Suprapubic skin (tissue), 4 donors: ENCODE data around the gene MIB2. TPM values are rescaled to one million over a fixed set of nuclear protein-coding genes. Genes with fewer than 3 reads are reported as not detected.

ENCODE experiments used
- DNase-seq, 2 donors: peaks; one replicate each; pipeline ENCODE4 v3.0.0-alpha.2; 2019; ENCODE audit warnings: low spot score in 2 of 2
- H3K27ac ChIP-seq: fragments of 200-600 bp; sonication (generic); one replicate; pipeline ENCODE4 v1.5.1; 2019
- H3K27me3 ChIP-seq: fragments of 200-600 bp; sonication (generic); one replicate; pipeline ENCODE4 v1.5.1; 2019
- H3K36me3 ChIP-seq: fragments of 200-600 bp; sonication (generic); one replicate; pipeline ENCODE4 v1.5.1; 2019
- H3K4me1 ChIP-seq: fragments of 200-600 bp; sonication (generic); one replicate; pipeline ENCODE4 v1.5.1; 2019
- H3K4me3 ChIP-seq: fragments of 200-600 bp; sonication (generic); one replicate; pipeline ENCODE4 v1.5.1; 2019; ENCODE audit warnings: mild to moderate bottlenecking
- H3K9me3 ChIP-seq: fragments of 200-600 bp; sonication (generic); one replicate; pipeline ENCODE4 v1.5.1; 2019
- EP300 ChIP-seq: sonication (generic); formaldehyde crosslinking; IDR thresholded peaks from one replicate; pipeline ENCODE4 v1.6.1; 2017; ENCODE audit warnings: antibody characterized with exemption
- POLR2A ChIP-seq, 2 donors: fragments of 450-650 bp; IDR thresholded peaks; one replicate each; pipeline ENCODE4 v1.6.1; 2017; ENCODE audit warnings: antibody characterized with exemption in 2 of 2, mild to moderate bottlenecking in 2 of 2, moderate library complexity in 2 of 2
- POLR2AphosphoS5 ChIP-seq, 3 donors: sonication (generic); formaldehyde crosslinking; IDR thresholded peaks; one replicate each; pipeline ENCODE4 v1.6.1; 2017; ENCODE audit warnings: antibody characterized with exemption in 3 of 3
- WGBS: methylation state at CpG from one replicate; pipeline ENCODE4 v1.1.5; 2018; 5-methylcytosine and 5-hydroxymethylcytosine counted together
- total RNA-seq, 4 donors: library from RNA; depleted of rRNA; stranded (reverse); fragments of >200 nt; gene quantifications; one replicate each; pipeline ENCODE4 v1.1.0, GENCODE V29; 2016
- TF ChIP-seq, protein P1 (sequence below), 2 donors: fragments of 200-600 bp in 1 of 2; fragments of 450-650 bp in 1 of 2; sonication (generic) in 1 of 2; IDR thresholded peaks; one replicate each; pipeline ENCODE4 v1.5.1; 2016 to 2019; ENCODE audit warnings: antibody characterized with exemption in 2 of 2, mild to moderate bottlenecking in 1 of 2, moderate library complexity in 1 of 2

Gene MIB2
- total RNA-seq, result 100 to 1,000 TPM; 131 to 212 (median 154) TPM

DNA sequence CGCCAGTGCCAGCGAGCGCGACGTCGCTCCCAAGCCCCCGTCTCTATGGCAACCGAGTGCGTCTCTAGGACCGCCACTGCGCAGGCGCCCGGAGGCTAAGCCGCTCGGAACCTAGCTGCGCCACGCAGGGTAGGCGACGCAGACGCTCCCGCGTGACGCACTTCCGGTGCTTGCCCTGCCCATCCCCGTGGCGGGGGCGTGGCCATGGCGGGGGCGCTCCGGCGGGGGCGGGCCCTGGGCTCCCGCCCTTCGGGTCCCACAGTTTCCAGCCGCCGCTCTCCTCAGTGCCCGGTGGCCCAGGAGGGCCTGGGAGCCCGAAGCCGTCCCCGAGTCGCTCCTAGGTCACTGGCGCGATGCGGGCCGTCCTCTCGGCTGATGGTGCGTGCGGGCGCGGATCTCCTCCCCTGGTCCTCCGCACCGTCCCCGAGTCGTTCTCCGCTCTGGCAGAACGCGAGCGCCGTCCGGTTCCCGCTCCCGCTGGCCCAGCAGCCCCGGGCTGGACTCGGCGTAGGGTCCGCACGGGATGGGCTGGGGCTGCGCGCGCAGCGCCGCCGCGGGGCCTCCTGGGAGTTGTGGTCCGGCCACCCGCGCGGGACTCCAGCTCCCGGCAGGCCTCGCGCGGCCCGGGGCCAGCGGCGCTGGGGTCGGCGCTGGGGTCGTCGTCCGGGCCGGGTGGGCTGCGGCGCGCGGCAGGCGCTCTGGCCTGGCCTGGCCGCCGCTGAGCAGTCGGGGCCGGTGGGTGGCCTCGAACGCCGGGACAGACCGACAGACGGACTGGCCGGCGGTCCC lies at the start of gene MIB2:
TSS of gene MIB2 (plus strand) at position 245 of the 789 bp plus-strand sequence. CDS start 7,953 bp downstream, outside the sequence.
- peak within 1 kb of the TSS; percentile 99 for H3K27ac ChIP-seq
- peak within 1 kb of the TSS; percentile 96 for H3K4me3 ChIP-seq
- H3K27me3 ChIP-seq, result no peaks in the 10 kb centered on the region
- TF ChIP-seq, protein P1, sequence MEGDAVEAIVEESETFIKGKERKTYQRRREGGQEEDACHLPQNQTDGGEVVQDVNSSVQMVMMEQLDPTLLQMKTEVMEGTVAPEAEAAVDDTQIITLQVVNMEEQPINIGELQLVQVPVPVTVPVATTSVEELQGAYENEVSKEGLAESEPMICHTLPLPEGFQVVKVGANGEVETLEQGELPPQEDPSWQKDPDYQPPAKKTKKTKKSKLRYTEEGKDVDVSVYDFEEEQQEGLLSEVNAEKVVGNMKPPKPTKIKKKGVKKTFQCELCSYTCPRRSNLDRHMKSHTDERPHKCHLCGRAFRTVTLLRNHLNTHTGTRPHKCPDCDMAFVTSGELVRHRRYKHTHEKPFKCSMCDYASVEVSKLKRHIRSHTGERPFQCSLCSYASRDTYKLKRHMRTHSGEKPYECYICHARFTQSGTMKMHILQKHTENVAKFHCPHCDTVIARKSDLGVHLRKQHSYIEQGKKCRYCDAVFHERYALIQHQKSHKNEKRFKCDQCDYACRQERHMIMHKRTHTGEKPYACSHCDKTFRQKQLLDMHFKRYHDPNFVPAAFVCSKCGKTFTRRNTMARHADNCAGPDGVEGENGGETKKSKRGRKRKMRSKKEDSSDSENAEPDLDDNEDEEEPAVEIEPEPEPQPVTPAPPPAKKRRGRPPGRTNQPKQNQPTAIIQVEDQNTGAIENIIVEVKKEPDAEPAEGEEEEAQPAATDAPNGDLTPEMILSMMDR (IDR thresholded peaks at IDR 0.05), result no peak
- peak in 1 of 2 donors; percentile 42 for TF ChIP-seq POLR2A (IDR thresholded peaks at IDR 0.05)
- no peak for TF ChIP-seq EP300
- TF ChIP-seq POLR2AphosphoS5 (IDR thresholded peaks at IDR 0.05), result peak; percentile 27 to 94 (median 46)
- H3K36me3 ChIP-seq, result peaks cover 8% of the 10 kb centered on the region
- no peaks in the 10 kb centered on the region for H3K9me3 ChIP-seq
- WGBS, result 0% methylated on average over 1 of the region's 107 CpGs
- H3K4me1 ChIP-seq, result peaks cover 31% of the 10 kb centered on the region
- DNase-seq, result peak; percentile 97

DNA sequence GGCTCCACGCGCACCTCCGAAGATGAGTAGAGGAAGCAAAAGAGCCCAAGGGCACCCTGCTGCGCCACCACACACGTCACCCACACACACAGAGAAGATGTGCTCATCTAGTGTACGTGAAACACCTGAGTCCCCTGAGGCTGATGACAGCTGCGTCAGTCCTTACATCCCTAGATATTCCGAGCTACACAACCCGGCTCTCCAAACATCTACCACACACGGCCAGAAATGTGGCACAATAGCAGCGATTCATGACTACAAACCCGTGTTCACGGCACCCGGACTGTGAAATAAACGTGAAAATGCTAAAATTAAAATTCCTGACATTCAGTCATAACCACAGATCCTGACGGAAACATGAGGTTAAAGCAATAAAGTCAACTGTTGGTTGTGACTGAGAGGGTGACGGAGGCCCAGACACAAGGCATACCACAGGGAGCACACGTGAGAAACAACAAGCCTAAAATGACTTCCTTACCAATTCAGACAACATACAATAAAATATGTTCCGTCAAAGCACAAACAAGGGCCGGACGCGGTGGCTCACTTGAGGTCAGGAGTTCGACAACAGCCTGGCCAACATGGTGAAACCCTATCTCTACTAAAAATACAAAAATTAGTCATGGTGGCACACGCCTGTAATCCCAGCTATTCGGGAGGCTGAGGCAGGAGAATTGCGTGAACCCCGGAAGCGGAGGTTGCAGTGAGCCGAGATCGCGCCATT lies 48.0 kb upstream of the MIB2 start:
- Histone ChIP-seq H3K27ac (no peak overlapping the region), H3K4me1 (peaks cover 54% of the 10 kb centered on the region), H3K27me3 (no peaks in the 10 kb centered on the region), H3K36me3 (peaks cover 37% of the 10 kb centered on the region), H3K9me3 (no peaks in the 10 kb centered on the region), H3K4me3 (no peak overlapping the region)
- DNase-seq, result no peak
- TF ChIP-seq EP300 (no peak), POLR2AphosphoS5 (IDR thresholded peaks at IDR 0.05) (no peak), POLR2A (IDR thresholded peaks at IDR 0.05) (no peak)
- TF ChIP-seq, protein P1 (IDR thresholded peaks at IDR 0.05), result no peak
- 86% methylated on average over 31 of the region's 31 CpGs for WGBS

DNA sequence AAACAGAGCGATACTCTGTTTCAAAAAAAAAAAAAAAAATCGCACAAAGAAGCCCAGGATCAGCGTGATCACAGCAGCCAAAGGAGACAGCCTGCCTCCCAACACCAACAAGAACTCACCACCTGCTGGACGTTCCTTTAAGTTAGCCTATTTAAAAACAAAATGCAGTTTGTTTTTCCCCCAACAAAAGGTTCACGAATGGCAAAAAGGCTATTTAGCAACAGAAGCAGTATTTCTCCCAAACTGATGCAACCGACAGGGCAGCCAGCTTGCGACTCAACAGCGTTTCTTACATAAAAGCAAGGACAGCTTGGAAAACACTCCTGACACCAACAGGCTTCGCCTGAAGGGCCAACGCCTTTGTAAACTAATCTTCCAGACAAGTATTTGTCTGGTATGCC lies 47.4 kb upstream of the MIB2 start:
- Histone ChIP-seq H3K36me3 (peaks cover 31% of the 10 kb centered on the region), H3K4me3 (no peak overlapping the region), H3K9me3 (no peaks in the 10 kb centered on the region), H3K4me1 (peaks cover 60% of the 10 kb centered on the region), H3K27ac (no peak overlapping the region), H3K27me3 (no peaks in the 10 kb centered on the region)
- WGBS, result 74% methylated on average over 10 of the region's 10 CpGs
- no peak for DNase-seq
- TF ChIP-seq, protein P1 (IDR thresholded peaks at IDR 0.05), result no peak

DNA sequence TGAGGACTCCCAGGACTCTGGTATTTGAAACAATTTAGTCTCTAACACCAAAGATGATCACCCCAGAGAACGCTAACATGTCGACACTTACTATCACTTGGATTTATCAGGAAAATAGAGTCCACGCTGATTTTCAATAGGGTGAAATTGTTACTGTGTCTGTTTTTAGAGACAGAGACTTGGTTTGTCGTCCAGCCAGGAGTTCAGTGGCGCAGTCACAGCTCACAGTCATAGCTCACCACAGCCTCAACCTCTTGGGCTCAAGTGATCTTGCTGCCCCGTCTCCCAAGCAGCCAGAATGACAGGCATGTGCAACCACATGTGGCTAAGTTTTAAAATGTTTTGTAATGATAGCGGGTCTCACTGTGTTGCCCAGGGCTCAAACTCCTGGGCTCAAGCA lies 46.0 kb upstream of the MIB2 start:
- Histone ChIP-seq H3K9me3 (no peaks in the 10 kb centered on the region), H3K27ac (no peak overlapping the region), H3K36me3 (peaks cover 16% of the 10 kb centered on the region), H3K27me3 (no peaks in the 10 kb centered on the region), H3K4me1 (peaks cover 68% of the 10 kb centered on the region), H3K4me3 (no peak overlapping the region)
- TF ChIP-seq POLR2AphosphoS5 (IDR thresholded peaks at IDR 0.05) (no peak), POLR2A (IDR thresholded peaks at IDR 0.05) (no peak)
- TF ChIP-seq, protein P1 (IDR thresholded peaks at IDR 0.05), result no peak
- WGBS, result 83% methylated on average over 6 of the region's 7 CpGs
- no peak for DNase-seq
